HL-60/S4 treated with phorbol 12-myristate 13-acetate at 8.2 ng/mL for 4 days and 3 days (cell line): ENCODE data around the gene SLC38A1.

Source experiments
- in situ Hi-C: fragments of 300-500 bp; cut with MboI; formaldehyde crosslinking; loops from 2 replicates; pipeline ENCODE4 v1.15.0; 2022; ENCODE audit warnings: low sequenced_read_pairs

Gene SLC38A1

DNA sequence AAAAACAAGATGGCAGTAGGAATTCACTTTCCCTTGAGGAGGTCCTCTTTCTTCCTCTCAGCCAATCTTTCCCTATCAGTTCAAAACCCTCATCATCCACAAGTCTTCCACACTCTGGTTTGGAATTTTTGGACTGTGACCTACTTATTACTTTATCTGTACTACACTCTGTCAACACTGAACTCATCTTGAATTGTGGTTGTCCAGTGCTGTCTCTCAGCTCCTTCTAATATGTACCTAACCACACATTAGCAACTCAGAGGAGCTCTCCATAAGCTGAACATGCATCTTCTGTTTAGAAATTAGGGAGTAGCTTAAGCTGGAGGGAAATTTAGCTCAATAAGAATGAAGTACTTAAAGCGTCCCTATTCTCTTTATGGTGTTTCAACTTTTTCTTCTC is 34.8 kb downstream of the SLC38A1 start:
- in situ Hi-C loops, result no loop called here

GRCh38 chr12:46233423-46233822 is 35.4 kb downstream of the SLC38A1 start:
- in situ Hi-C loops, result no loop called here

GRCh38 chr12:46230983-46231382 is 37.9 kb downstream of the SLC38A1 start:
- in situ Hi-C loops, result no loop called here

GRCh38 chr12:46230306-46230705 is 38.5 kb downstream of the SLC38A1 start:
- in situ Hi-C loops, result no loop called here

- in situ Hi-C loops, result no loop called here
Observed at GRCh38 chr12:46227616-46228015, 41.2 kb downstream of the SLC38A1 start.

DNA sequence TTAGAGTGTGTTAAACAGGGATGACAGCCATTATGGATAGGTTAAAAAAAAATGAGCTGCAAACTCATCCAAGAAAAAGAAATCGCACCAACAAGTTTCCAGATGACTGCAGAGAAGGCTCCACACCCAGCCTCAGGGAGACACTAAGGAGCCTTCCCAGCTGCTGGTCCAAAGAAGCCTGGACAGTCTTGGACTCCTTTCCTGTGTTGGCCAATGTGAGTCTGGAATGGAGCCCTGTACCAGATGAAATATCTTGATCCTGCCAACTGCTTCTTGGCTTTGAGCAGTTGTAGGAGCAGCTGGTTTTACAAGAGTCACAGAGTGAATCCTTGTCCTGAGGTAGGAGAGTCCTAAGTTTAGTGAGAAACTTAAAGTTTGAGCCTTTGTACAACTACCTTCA is 44.5 kb downstream of the SLC38A1 start:
- in situ Hi-C loops, result no loop called here

GRCh38 chr12:46223047-46223446 is 45.8 kb downstream of the SLC38A1 start:
- in situ Hi-C loops, result no loop called here

- in situ Hi-C loops, result no loop called here
Observed at GRCh38 chr12:46222636-46223035, 46.2 kb downstream of the SLC38A1 start.

DNA sequence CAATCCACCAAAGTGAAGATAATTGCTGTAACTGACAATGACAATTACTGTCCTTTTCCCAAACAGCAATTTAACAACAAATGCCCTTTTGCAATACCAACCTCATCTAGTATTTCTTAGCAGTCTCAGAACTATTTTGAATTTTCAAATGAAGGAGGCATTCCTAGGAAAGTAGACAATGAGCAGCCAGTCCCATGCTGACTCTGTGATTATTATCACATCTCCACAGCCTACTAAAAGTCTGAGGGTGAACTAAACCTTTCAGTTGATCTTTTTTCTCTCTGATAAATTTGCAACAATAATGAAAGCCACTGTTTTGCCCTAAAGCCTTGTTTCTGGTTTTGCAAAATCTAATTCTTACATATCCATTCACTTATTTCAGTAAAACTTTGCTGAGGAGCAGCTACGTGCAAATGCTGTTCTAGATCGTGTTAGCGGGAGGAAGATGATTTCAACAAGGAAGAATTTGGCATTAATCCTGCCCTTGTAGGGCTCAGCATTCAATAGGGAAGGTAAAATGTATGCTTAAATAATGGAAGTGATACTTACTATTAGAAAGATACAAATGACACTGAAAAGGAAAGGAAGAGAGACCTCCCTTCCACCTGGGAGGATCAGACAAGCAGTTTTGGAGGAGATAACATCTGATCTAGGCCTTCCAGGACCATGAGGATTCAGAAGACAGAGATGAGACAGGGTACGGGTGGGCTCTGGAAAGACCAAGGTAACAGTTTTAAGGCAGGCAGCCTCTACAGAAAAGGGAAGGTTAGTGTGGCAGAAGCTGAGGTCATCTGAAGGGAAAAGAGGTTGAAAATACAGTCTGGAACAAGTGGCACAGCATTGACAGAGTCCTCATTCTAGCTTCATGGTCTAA is 47.4 kb downstream of the SLC38A1 start:
- in situ Hi-C loops, result no loop called here

GRCh38 chr12:46219877-46220655 is 48.8 kb downstream of the SLC38A1 start:
- in situ Hi-C loops, result no loop called here

- in situ Hi-C loops, result no loop called here
Observed at GRCh38 chr12:46219132-46219876, 49.5 kb downstream of the SLC38A1 start.

DNA sequence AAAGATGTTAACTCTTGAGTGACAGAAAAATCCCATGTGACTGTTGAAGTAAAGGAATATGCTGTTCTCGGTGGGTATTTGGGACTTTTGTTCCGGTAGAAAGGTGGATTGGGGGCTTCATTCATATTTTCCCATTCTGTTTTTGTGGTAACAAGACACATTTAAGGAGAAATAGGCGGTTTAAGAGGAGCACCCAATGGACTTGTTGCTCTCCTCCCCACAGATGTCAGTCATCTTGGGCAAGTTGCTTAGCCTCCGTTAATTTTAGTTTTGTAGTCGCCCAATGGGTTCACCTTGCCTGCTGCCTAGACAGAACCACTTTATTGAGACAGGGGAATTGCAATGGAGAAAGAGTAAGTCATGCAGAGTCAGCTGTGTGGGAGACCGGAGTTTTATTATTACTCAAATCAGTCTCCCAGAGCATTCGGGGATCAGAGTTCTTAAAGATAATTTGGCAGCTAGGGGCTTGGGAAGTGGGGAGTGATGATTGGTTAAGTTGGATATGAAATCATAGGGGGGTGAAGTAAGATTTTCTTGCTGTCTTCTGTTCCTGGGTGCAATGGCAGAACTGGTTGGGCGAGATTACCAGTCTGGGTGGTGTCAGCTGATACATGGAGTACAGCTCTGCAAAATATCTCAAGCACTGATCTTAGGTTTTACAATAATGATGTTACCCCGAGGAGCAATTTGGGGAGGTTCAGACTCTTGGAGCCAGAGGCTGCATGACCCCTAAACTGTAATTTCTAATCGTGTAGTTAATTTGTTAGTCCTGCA is 50.3 kb downstream of the SLC38A1 start:
- in situ Hi-C loops, result no loop called here

DNA sequence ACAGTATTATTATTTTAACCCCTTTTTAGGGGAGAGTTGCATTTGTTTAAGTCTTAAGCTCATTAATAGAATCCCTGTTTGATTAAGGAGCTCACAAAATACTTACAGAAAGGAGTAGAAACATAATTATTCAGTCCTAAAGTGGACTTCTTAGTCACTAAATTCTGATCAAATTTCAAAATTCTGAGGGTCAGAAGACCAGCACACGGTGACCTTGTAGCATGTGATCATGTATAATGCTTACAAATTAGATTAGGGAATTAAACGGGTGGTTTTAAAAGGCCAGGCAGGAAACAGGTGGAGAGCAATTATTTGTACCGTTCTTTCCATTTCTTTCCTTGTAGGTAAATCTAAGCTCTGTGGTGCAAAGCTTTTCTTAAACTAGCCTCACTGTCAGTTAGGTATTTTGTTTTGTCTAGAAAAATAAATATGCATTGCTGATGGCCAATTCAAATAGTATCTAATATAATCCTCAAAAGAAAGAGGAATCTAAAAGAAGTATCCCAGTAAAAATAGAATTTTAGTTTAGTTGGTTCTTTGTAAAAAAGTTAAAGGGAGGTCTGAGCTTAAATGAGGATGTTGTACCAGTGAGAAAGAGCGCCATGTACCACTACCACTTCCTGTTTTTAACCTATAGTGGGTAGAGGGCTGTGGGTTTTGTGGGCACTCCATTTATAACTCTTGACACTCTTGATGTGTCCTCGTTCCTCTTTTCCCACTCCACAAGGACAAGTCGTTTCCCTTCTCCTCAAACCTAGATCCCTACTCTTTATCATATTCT is 51.1 kb downstream of the SLC38A1 start:
- in situ Hi-C loops, result no loop called here

DNA sequence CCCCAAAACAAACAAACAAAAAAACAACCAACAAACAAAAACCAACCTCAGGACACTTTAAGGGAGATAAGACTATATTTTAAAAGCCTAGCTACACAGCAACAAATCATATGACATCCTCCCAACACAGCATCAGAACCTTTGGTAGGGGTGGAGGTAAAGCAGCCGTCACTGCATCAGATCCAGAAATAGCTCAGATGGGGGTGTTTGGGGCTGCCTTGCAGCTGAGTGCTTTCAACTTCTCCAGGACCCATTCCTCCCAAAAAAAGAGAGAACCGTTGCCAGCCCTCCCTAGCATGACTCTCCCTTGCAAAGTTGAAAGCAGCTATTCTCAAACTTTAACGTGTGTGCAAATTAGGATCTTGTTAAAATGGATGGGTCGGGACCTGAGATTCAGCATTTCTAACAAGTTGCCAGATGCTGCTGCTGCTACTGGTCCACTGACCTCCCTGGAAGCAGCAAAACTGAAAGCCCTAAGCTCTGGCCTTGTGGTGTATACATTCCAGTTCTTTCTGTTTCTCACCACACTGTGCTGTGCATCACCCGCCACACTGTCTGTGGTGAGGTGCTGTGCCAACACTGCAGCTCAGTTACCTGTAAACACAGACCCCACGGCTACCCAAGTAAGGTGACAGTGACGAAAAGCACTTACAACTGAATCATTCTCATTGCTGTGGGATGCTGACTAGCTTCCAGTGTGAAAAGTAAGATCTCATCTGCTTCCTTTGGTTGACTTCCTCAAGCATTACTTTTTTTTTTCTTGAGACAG is 54.0 kb downstream of the SLC38A1 start:
- in situ Hi-C loops, result no loop called here

GRCh38 chr12:46212108-46212982 is 56.5 kb downstream of the SLC38A1 start:
- in situ Hi-C loops, result no loop called here

- in situ Hi-C loops, result no loop called here
Observed at GRCh38 chr12:46210873-46211439, 57.9 kb downstream of the SLC38A1 start.

- in situ Hi-C loops, result no loop called here
Observed at GRCh38 chr12:46209914-46210872, 58.6 kb downstream of the SLC38A1 start.
